Measurements from ENCODE around the gene CEP126. TPM values are rescaled to one million over a fixed set of nuclear protein-coding genes. Genes with fewer than 3 reads are reported as not detected.

The CEP126 gene
- total RNA-seq, 2 donors from 2014 or later: 2.6 to 4.0 TPM

GRCh38 chr11:101894505-101894904 lies 20.3 kb upstream of the CEP126 start:
- WGBS, 2 donors: 40 to 60% methylated on average over 1 of the region's 1 CpG
- DNase-seq (no peak), ATAC-seq (no peak)
- TF ChIP-seq, protein P1, sequence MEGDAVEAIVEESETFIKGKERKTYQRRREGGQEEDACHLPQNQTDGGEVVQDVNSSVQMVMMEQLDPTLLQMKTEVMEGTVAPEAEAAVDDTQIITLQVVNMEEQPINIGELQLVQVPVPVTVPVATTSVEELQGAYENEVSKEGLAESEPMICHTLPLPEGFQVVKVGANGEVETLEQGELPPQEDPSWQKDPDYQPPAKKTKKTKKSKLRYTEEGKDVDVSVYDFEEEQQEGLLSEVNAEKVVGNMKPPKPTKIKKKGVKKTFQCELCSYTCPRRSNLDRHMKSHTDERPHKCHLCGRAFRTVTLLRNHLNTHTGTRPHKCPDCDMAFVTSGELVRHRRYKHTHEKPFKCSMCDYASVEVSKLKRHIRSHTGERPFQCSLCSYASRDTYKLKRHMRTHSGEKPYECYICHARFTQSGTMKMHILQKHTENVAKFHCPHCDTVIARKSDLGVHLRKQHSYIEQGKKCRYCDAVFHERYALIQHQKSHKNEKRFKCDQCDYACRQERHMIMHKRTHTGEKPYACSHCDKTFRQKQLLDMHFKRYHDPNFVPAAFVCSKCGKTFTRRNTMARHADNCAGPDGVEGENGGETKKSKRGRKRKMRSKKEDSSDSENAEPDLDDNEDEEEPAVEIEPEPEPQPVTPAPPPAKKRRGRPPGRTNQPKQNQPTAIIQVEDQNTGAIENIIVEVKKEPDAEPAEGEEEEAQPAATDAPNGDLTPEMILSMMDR (IDR thresholded peaks at IDR 0.05): no peak
- TF ChIP-seq POLR2A (IDR thresholded peaks at IDR 0.05): no peak
- no peak overlapping the region for H3K4me3 ChIP-seq
- no peaks in the 10 kb centered on the region for H3K4me1 ChIP-seq
- intact Hi-C loops (cut with DNase I): no loop called here
- H3K36me3 ChIP-seq (replicated peaks in 1 of 2; ENCODE audit: insufficient read depth in 1 of 2, low read depth in 2 of 2): no peaks in the 10 kb centered on the region
- no peaks in the 10 kb centered on the region for H3K27me3 ChIP-seq
- no peaks in the 10 kb centered on the region for H3K9me3 ChIP-seq
- no peak overlapping the region for H3K27ac ChIP-seq

DNA sequence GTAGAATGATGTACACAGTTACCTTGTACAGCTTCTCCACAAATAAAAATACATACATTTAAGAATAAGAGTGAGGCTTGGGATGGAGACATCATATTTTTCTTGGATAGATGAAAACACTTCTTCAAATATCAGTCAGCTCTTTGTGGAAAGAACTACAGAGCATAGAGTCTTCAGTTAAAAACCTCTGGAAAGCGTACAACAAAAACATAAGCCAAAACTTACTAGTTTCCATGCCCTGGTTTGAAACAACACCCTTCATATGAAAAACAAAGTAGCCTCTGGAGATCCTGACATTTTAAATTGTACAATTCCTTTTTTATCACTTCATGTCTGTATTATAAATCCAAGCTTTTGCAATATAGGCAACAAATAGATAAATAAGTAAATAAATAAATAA lies 7.0 kb upstream of the CEP126 start:
- Histone ChIP-seq H3K27me3 (no peaks in the 10 kb centered on the region), H3K4me1 (no peaks in the 10 kb centered on the region), H3K4me3 (no peak overlapping the region), H3K36me3 (replicated peaks in 1 of 2; ENCODE audit: insufficient read depth in 1 of 2, low read depth in 2 of 2) (no peaks in the 10 kb centered on the region), H3K27ac (no peak overlapping the region), H3K9me3 (no peaks in the 10 kb centered on the region)
- ATAC-seq (no peak), DNase-seq (no peak)
- WGBS, 2 donors: 83 to 91% methylated on average over 1 of the region's 1 CpG
- intact Hi-C loops (cut with DNase I): no loop called here
- TF ChIP-seq POLR2A (IDR thresholded peaks at IDR 0.05): no peak
- TF ChIP-seq, protein P1 (IDR thresholded peaks at IDR 0.05): no peak

- ATAC-seq: no peak
- no peak overlapping the region for H3K4me3 ChIP-seq
These were observed 5.7 kb upstream of the CEP126 start for GRCh38 chr11:101909087-101909486.

GRCh38 chr11:101912823-101913284 lies 2.0 kb upstream of the CEP126 start:
- Histone ChIP-seq H3K4me3 (no peak overlapping the region), H3K4me1 (peaks cover 17% of the 10 kb centered on the region), H3K27me3 (no peaks in the 10 kb centered on the region), H3K36me3 (replicated peaks in 1 of 2; ENCODE audit: insufficient read depth in 1 of 2, low read depth in 2 of 2) (no peaks in the 10 kb centered on the region), H3K27ac (no peak overlapping the region), H3K9me3 (no peaks in the 10 kb centered on the region)
- no peak for ATAC-seq
- intact Hi-C loops (cut with DNase I): no loop called here
- no peak for TF ChIP-seq POLR2A (IDR thresholded peaks at IDR 0.05)
- TF ChIP-seq, protein P1 (IDR thresholded peaks at IDR 0.05): no peak
- 20 to 25% methylated on average over 3 of the region's 3 CpGs for WGBS, 2 donors
- no peak for DNase-seq

More at GRCh38 chr11:101909087-101909486, 5.7 kb upstream of the CEP126 start:
- no peaks in the 10 kb centered on the region for H3K36me3 ChIP-seq (replicated peaks in 1 of 2; ENCODE audit: insufficient read depth in 1 of 2, low read depth in 2 of 2)
- intact Hi-C loops (cut with DNase I): no loop called here
- WGBS, 2 donors: 75 to 84% methylated on average over 2 of the region's 2 CpGs
- no peak for TF ChIP-seq POLR2A (IDR thresholded peaks at IDR 0.05)
- TF ChIP-seq, protein P1 (IDR thresholded peaks at IDR 0.05): no peak
- no peak for DNase-seq
- no peaks in the 10 kb centered on the region for H3K27me3 ChIP-seq
- no peak overlapping the region for H3K27ac ChIP-seq
- H3K9me3 ChIP-seq: no peaks in the 10 kb centered on the region
- H3K4me1 ChIP-seq: peaks cover under 1% of the 10 kb centered on the region

- intact Hi-C loops (cut with DNase I): no loop called here
- Histone ChIP-seq H3K27me3 (no peaks in the 10 kb centered on the region), H3K36me3 (replicated peaks in 1 of 2; ENCODE audit: insufficient read depth in 1 of 2, low read depth in 2 of 2) (no peaks in the 10 kb centered on the region), H3K4me3 (no peak overlapping the region), H3K4me1 (peaks cover 17% of the 10 kb centered on the region), H3K9me3 (no peaks in the 10 kb centered on the region), H3K27ac (no peak overlapping the region)
- WGBS, 2 donors: 67 to 71% methylated on average over 5 of the region's 5 CpGs
- no peak for DNase-seq
- no peak for ATAC-seq
- no peak for TF ChIP-seq POLR2A (IDR thresholded peaks at IDR 0.05)
- TF ChIP-seq, protein P1 (IDR thresholded peaks at IDR 0.05): no peak
These were observed 1.2 kb upstream of the CEP126 start for GRCh38 chr11:101913656-101914055.
